Cardiac muscle cell (in vitro differentiated cells and primary cell): ENCODE data around the gene ZNF622. TPM values are rescaled to one million over a fixed set of nuclear protein-coding genes. Genes with fewer than 3 reads are reported as not detected.

Experiments used
- DNase-seq, 2 donors: peaks; one replicate each; pipeline versions ENCODE4 v3.0.0 to v3.0.0-alpha.2; 2010 to 2017; ENCODE audit warnings: low read depth in 1 of 2, low spot score in 1 of 2
- H3K27ac ChIP-seq: fragments of 200-600 bp; sonication (generic); 2 replicates; pipeline ENCODE4 v1.5.1; 2016
- H3K27me3 ChIP-seq: fragments of 200-600 bp; sonication (generic); 2 replicates; pipeline ENCODE4 v1.6.0; 2016; ENCODE audit warnings: control low read depth
- H3K36me3 ChIP-seq: fragments of 200-600 bp; sonication (generic); 2 replicates; pipeline ENCODE4 v1.5.1; 2016; ENCODE audit warnings: control low read depth
- H3K4me1 ChIP-seq: fragments of 200-600 bp; sonication (generic); 2 replicates; pipeline ENCODE4 v1.8.1; 2017; ENCODE audit warnings: low read depth, mild to moderate bottlenecking, mixed run types
- H3K4me3 ChIP-seq: fragments of 200-600 bp; sonication (generic); 2 replicates; pipeline ENCODE4 v1.5.1; 2016; ENCODE audit warnings: mild to moderate bottlenecking
- H3K9me3 ChIP-seq: fragments of 200-600 bp; sonication (generic); 2 replicates; pipeline ENCODE4 v1.5.1; 2017; ENCODE audit warnings: low read depth, mild to moderate bottlenecking, control low read depth
- CTCF ChIP-seq: IDR thresholded peaks from 2 replicates; pipeline ENCODE4 v1.5.1; 2012; ENCODE audit warnings: low read depth, mild to moderate bottlenecking, low read length
- polyA plus RNA-seq: library from polyadenylated mRNA; unstranded; fragments of >200 nt; fragmentation: Nextera tagmentation; extraction: Ambion mirVana; gene quantifications from 2 replicates; pipeline ENCODE4 v1.2.1, GENCODE V29; 2016
- total RNA-seq: library from RNA; depleted of rRNA; stranded (reverse); fragments of >200 nt; gene quantifications from 2 replicates; pipeline ENCODE4 v1.2.3, GENCODE V29; 2016

ZNF622 gene
- total and polyA plus RNA-seq, 2 experiments from 2014 or later, result 42.4 to 44.3 TPM

DNA sequence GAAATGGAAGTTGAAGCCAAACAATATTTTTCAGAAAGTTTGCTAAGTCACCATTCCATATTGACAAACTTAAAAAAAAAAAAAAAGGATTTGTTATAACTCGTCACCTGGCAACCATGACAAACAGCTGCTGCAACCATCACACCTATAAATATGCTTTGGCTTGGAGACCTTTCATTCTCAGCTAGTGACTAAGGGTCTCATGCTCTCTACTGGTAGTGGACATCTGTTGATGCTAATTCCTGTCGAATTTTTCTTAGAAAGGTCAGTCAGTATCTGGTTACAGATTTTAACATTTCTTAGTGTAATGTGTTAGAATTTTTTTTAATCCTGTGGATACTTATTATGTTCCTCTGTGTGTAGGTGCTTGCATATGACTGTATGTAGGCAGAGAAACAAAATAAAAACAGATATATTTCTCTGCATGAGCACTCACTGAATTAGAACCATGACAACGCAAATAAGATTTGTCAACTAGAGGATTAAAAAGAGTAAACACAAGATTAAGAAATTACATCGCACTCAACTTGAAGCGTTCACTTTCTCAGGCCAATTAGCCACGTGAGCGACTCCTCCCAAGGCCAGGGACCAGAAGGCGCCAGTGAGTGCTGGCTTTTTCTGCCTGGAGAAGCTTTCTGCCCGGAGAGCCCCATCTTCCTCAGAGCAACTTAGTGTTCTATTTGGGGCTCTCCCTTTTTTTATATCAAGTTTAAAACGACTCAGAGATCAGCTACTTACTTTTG is 27.0 kb upstream of the ZNF622 start:
- Histone ChIP-seq H3K4me3 (no peak overlapping the region), H3K4me1 (no peaks in the 10 kb centered on the region), H3K27ac (no peak overlapping the region), H3K27me3 (no peaks in the 10 kb centered on the region), H3K9me3 (no peaks in the 10 kb centered on the region), H3K36me3 (no peaks in the 10 kb centered on the region)
- peak in 1 of 2 donors; percentile 13 for DNase-seq
- no peak for TF ChIP-seq CTCF

GRCh38 chr5:16490911-16491310 is 25.3 kb upstream of the ZNF622 start:
- Histone ChIP-seq H3K9me3 (no peaks in the 10 kb centered on the region), H3K36me3 (no peaks in the 10 kb centered on the region), H3K27me3 (no peaks in the 10 kb centered on the region), H3K27ac (no peak overlapping the region), H3K4me3 (no peak overlapping the region), H3K4me1 (no peaks in the 10 kb centered on the region)
- no peak for DNase-seq
- no peak for TF ChIP-seq CTCF

DNA sequence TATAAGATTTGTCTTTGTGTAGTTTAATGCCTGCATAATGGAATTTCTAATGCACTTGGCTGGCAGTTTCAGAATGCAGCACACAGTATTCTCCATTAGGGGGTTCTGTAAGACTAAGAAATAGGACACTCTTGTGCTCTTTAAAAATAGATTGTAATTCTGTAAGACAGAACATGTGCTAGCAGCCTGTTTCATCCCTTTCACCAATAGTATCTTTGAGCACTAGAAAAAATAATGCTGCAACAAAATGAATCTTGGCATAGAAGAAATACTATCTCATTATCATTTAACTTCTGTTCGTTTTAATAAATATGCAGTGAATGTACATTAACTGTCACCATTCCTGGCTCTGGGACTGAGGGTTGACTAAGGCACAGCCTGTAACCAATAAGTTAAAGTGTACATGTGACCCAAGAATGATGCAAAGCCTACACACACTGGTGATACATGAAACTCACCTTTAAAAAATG is 23.8 kb upstream of the ZNF622 start:
- Histone ChIP-seq H3K27me3 (no peaks in the 10 kb centered on the region), H3K4me1 (no peaks in the 10 kb centered on the region), H3K36me3 (no peaks in the 10 kb centered on the region), H3K4me3 (no peak overlapping the region), H3K27ac (no peak overlapping the region), H3K9me3 (no peaks in the 10 kb centered on the region)
- peak; percentile 61 to 62 for DNase-seq
- TF ChIP-seq CTCF, result peak; percentile 73

DNA sequence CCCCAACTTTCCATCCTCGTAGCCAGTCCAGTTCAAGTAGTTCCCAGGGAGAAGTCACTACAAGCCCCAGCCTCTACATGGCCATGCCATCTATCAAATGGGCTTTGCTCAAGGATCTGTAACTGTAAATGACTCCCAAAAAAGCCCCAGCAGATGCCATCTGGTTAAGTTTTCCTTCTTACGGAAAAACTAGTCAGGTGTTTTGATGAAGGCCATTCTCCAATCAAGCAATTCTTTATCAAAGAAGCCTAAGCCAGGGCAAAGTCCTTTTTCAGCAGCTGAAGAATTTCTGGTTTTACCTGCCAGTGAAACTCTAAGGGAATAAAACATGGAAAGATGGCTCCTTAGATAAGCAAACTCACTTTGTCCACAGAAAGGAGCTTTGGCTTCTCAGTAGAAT is 21.9 kb upstream of the ZNF622 start:
- Histone ChIP-seq H3K27me3 (no peaks in the 10 kb centered on the region), H3K9me3 (no peaks in the 10 kb centered on the region), H3K4me3 (no peak overlapping the region), H3K4me1 (no peaks in the 10 kb centered on the region), H3K27ac (no peak overlapping the region), H3K36me3 (no peaks in the 10 kb centered on the region)
- DNase-seq, result no peak
- TF ChIP-seq CTCF, result no peak

GRCh38 chr5:16486711-16487111 is 21.1 kb upstream of the ZNF622 start:
- Histone ChIP-seq H3K27me3 (no peaks in the 10 kb centered on the region), H3K9me3 (no peaks in the 10 kb centered on the region), H3K27ac (no peak overlapping the region), H3K4me3 (no peak overlapping the region), H3K36me3 (no peaks in the 10 kb centered on the region), H3K4me1 (no peaks in the 10 kb centered on the region)
- no peak for DNase-seq
- TF ChIP-seq CTCF, result no peak
